Ectodermal cell (in vitro differentiated cells): ENCODE data around the gene DHRS7B.
"Not testable (repeated sequence)": the region's sequence is repeated elsewhere in the genome, so short reads cannot be mapped to it uniquely, and the experiment has no call there.

Experiments
- H3K27ac ChIP-seq: 2 replicates; pipeline ENCODE4 v1.7.0; 2013; ENCODE audit warnings: mild to moderate bottlenecking, low read depth, low read length; ENCODE audit not compliant: insufficient read depth, poor library complexity, severe bottlenecking
- H3K27me3 ChIP-seq: 2 replicates; pipeline ENCODE4 v1.7.0; 2013; ENCODE audit warnings: mild to moderate bottlenecking, low read length; ENCODE audit not compliant: insufficient read depth, control insufficient read depth, poor library complexity, severe bottlenecking
- H3K36me3 ChIP-seq: one replicate; pipeline ENCODE4 v1.7.0; 2013; ENCODE audit warnings: low read length; ENCODE audit not compliant: control insufficient read depth, insufficient read depth
- H3K4me1 ChIP-seq: one replicate; pipeline ENCODE4 v1.7.0; 2013; ENCODE audit warnings: low read length; ENCODE audit not compliant: control insufficient read depth, insufficient read depth
- H3K4me3 ChIP-seq: 2 replicates; pipeline ENCODE4 v1.7.0; 2013; ENCODE audit warnings: low read depth, low read length, control low read depth; ENCODE audit not compliant: insufficient read depth
- H3K9me3 ChIP-seq: 2 replicates; pipeline ENCODE4 v1.7.0; 2013; ENCODE audit warnings: mild to moderate bottlenecking, low read length, moderate library complexity; ENCODE audit not compliant: control insufficient read depth
- WGBS, 2 experiments: methylation state at CpG; one replicate each; pipeline ENCODE4 v1.1.7; 2013; ENCODE audit warnings: missing lambda C conversion rate in 2 of 2; 5-methylcytosine and 5-hydroxymethylcytosine counted together

Gene DHRS7B

DNA sequence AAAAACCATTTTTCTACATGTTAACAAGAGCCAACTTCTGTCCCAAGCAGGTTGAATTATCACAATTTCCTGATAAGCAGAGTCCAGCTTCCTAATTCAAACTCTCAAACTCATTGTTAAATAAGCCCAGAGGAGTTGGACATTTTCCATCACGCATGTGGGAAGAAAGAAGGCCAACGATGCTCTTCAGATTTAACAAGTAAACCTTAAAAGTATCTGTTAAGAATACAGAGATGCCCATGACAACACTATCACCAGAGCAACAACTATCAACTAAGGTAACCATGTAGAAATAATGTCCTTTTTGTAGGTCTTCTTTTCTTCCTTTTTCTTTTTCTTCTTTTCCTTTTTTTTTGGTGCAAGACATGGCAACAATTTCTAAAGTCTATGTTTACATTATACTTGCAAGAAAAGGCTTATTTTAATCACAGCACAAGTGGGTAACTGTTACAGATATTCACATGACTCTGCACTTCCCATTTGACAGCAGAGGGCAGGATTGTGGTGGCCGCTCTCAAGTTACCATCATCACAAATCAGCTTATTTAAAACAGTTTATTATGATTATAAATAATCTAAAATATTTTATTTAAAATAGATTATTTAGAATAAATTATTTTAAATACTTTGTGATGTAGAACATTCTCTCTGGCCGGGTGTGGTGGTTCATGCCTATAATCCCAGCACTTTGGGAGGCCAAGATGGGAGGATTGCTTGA is 35.7 kb upstream of the DHRS7B start:
- no peak overlapping the region for H3K4me3 ChIP-seq
- no peaks in the 10 kb centered on the region for H3K4me1 ChIP-seq
- H3K36me3 ChIP-seq, result no peaks in the 10 kb centered on the region
- WGBS, 2 experiments, result 84 to 88% methylated on average over 1 to 3 of the region's 4 CpGs
- H3K27me3 ChIP-seq, result no peaks in the 10 kb centered on the region
- H3K27ac ChIP-seq, result no peak overlapping the region
- no peaks in the 10 kb centered on the region for H3K9me3 ChIP-seq

DNA sequence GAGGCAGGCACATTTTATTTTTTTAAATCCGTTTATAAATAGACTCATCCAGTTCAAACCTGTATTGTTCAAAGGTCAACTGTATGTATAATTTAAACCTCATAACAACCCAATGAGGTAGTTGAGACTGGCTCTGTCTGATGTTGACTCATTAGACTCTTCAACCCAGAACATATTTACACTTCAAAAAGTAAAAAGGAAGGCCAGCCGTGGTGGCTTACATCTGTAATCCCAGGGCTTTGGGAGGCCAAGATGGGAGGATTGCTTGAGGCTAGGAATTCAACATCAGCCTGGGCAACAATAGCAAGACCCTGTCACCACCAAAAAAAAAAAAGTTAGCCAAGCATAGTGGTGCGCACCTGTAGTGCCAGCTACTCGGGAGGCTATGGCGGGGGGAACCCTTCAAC is 32.5 kb upstream of the DHRS7B start:
- H3K4me1 ChIP-seq, result no peaks in the 10 kb centered on the region
- H3K27me3 ChIP-seq, result no peaks in the 10 kb centered on the region
- no peak overlapping the region for H3K4me3 ChIP-seq
- H3K9me3 ChIP-seq, result no peaks in the 10 kb centered on the region
- no peak overlapping the region for H3K27ac ChIP-seq
- no peaks in the 10 kb centered on the region for H3K36me3 ChIP-seq
- WGBS, 2 experiments, result 85% methylated on average over 4 to 5 of the region's 5 CpGs

DNA sequence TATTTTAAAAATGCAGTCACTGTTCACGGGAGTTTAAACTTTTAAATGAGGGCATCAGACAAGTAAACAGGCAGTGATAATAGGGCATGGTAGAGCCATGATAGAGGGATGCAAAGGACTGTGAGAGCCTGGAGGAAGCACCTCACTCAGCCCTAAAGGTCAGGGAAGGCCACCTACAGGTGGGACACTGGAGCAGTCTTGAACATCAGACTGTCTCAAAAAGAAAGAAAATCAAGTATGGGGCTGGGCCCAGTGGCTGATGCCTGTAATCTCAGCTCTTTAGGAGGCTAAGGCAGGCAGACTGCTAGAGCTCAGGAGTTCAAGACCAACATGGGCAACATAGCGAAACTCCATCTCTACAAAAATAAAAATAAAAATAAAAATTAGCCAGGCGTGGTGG is 31.0 kb upstream of the DHRS7B start:
- Histone ChIP-seq H3K4me3 (no peak overlapping the region), H3K9me3 (no peaks in the 10 kb centered on the region), H3K4me1 (no peaks in the 10 kb centered on the region), H3K36me3 (no peaks in the 10 kb centered on the region), H3K27ac (no peak overlapping the region), H3K27me3 (no peaks in the 10 kb centered on the region)
- WGBS, 2 experiments, result 90 to 95% methylated on average over 3 of the region's 3 CpGs

DNA sequence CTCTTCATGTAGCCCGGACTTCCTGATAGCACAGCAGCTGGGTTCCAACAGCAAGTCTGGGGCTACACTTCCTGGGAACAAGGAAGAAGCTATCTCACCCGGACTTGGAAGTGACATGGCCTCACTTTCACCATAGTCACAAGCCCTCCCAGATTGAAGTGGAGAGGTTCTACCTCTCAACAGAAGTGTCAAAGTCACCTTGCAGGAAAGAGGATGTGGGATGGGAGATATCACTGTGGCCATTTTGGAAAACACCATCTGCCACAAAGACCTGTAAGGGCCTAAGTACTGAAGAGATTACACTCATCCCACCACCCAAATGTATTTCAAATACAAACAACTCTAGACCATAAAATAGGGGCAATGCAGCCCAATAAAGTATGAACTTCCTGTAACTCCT is 29.9 kb upstream of the DHRS7B start:
- Histone ChIP-seq H3K27me3 (no peaks in the 10 kb centered on the region), H3K9me3 (no peaks in the 10 kb centered on the region), H3K27ac (no peak overlapping the region), H3K36me3 (no peaks in the 10 kb centered on the region), H3K4me3 (no peak overlapping the region), H3K4me1 (no peaks in the 10 kb centered on the region)
- WGBS, 2 experiments, result 93 to 95% methylated on average over 2 of the region's 2 CpGs

DNA sequence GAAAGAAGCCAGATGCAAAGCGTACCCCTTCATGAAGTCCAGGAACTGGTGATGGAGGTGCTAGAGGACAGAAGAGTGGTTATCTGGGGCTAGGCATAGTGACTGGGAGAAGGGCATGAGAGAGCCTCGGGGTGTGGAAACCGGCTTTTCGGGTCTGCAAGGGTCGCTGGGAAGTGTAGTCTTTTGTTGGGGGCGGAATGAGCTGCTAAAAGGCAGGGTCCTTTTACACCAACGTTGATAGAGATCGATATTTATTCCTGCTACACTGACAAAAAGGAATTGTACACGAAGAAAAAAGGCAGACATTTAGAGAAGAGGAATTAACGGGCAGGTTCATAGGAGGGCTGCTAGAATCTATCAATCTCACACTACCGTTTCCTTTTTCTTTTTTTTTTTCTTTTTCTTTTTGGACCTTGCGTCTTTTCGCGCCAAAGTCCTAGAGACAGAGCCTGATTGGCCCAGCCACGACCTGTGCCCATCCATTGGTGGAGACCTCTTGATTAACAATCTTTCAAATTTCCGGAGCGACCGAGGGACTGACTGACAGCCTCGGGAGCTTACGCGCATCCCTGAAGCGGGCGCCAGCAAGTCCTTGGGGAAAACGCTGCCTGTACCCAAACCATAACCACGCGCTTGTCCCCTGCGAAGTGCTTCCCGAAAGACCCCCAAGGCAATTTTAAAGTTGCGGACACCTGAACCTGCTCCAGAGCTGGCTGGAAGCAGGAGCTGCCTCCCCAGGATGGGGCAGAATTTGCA is 27.7 kb upstream of the DHRS7B start:
- Histone ChIP-seq H3K4me3 (peak overlapping the region; percentile 90), H3K9me3 (no peaks in the 10 kb centered on the region), H3K27me3 (no peaks in the 10 kb centered on the region), H3K27ac (peak overlapping the region; percentile 98), H3K4me1 (no peaks in the 10 kb centered on the region), H3K36me3 (no peaks in the 10 kb centered on the region)
- 1% methylated on average over 29 of the region's 29 CpGs for WGBS, 2 experiments

DNA sequence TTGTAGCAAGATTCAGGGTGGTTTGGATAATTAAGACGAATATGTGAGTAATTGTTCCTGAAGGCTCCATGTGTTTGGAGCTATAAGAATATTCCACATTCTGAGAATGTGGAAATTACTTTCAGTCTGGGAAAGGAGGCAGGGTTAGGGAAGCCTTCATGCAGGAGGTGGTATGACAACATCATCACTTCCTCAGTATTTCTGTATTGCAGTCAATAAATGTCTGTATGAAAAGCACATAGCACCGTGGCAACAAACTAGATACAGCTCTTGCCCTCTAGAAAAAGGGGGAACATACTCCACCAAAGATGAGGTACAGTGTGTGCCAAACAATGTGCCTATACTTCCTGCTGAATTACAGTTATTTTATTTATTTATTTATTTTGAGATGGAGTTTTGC is 26.1 kb upstream of the DHRS7B start:
- H3K27ac ChIP-seq, result no peak overlapping the region
- no peaks in the 10 kb centered on the region for H3K9me3 ChIP-seq
- 86 to 94% methylated on average over 2 of the region's 2 CpGs for WGBS, 2 experiments
- H3K27me3 ChIP-seq, result no peaks in the 10 kb centered on the region
- H3K4me1 ChIP-seq, result no peaks in the 10 kb centered on the region
- no peaks in the 10 kb centered on the region for H3K36me3 ChIP-seq
- H3K4me3 ChIP-seq, result no peak overlapping the region

DNA sequence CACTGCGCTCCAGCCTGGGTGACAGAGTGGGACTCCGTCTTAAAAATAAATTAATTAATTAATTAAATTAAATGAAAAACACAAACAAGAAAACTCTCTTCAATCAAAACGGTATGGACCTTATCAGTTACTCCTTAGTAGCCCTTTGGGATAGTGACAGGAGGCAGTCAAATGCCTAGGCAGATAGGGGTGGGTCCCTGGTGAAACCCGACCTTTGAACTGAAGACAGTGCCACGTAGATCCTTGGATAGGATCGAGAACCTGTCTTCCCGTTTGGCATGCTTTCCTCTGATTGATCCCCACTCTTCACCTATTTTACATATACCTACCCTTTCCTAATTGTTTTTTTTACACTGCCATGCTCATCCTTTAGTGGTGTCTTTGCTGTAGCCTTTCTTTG is 22.2 kb upstream of the DHRS7B start:
- Histone ChIP-seq H3K4me1 (no peaks in the 10 kb centered on the region), H3K4me3 (no peak overlapping the region), H3K36me3 (no peaks in the 10 kb centered on the region), H3K9me3 (no peaks in the 10 kb centered on the region), H3K27me3 (no peaks in the 10 kb centered on the region), H3K27ac (no peak overlapping the region)
- WGBS, 2 experiments, result 90 to 91% methylated on average over 5 of the region's 7 CpGs

DNA sequence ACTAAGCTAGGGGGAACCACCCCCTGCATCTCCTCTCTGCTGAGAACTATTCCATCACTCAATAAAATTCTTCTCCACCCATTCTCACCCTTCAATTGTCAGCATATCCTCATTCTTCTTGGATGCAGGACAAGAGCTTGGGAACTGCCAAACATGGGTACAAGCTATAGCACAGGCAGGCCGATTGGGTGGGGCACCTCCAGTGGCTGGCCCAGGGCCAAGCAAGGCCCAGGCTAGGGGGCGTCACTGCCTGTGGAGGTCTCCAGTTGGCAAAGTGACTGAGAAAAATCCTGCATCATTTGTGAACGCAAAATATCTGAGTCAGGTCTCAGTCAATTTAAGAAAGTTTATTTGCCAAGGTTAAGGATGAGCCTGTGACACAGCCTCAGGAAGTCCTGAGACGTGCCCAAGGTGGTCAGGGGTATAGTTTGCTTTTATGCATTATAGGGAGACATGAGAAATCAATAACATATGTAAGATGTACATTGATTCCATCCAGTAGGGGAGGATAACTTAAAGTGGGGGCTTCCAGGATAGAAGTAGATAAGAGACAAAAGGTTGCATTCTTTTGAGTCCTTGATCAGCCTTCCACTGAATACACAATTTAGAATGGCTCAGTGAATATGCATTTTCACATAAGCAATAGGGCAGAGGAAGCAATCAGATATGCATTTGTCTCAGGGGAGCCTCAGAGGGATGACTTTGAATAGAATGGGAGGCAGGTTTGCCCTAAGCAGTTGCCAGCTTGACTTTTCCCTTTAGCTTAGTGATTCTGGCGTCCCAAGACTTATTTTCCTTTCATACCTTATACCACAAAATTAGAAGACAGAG is 21.5 kb upstream of the DHRS7B start:
- no peaks in the 10 kb centered on the region for H3K27me3 ChIP-seq
- H3K9me3 ChIP-seq, result no peaks in the 10 kb centered on the region
- 91% methylated on average over 5 of the region's 5 CpGs for WGBS, 2 experiments
- no peak overlapping the region for H3K27ac ChIP-seq
- no peaks in the 10 kb centered on the region for H3K36me3 ChIP-seq
- no peak overlapping the region for H3K4me3 ChIP-seq
- no peaks in the 10 kb centered on the region for H3K4me1 ChIP-seq

DNA sequence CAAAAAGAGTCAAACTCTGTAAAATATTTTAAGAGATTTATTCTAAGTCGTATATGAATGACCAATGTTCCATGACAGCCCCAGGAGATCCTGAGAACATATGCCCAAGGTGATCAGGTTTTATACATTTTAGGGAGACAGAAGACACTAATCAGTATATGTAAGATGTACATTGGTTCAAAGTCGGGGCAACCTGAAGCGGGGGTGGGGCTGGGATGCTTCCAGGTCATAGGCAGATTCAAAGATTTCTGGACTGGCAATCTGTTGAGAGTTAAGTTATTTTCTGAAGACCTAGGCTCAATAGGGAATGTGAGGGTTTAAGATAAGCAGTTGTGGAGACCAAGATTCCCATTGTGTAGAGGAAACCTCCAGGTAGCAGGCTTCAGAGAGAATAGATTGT is 20.4 kb upstream of the DHRS7B start:
- Histone ChIP-seq H3K4me1 (no peaks in the 10 kb centered on the region), H3K27me3 (no peaks in the 10 kb centered on the region), H3K9me3 (no peaks in the 10 kb centered on the region), H3K4me3 (no peak overlapping the region), H3K27ac (no peak overlapping the region), H3K36me3 (no peaks in the 10 kb centered on the region)
- WGBS, 2 experiments, result 93% methylated on average over 3 of the region's 3 CpGs

DNA sequence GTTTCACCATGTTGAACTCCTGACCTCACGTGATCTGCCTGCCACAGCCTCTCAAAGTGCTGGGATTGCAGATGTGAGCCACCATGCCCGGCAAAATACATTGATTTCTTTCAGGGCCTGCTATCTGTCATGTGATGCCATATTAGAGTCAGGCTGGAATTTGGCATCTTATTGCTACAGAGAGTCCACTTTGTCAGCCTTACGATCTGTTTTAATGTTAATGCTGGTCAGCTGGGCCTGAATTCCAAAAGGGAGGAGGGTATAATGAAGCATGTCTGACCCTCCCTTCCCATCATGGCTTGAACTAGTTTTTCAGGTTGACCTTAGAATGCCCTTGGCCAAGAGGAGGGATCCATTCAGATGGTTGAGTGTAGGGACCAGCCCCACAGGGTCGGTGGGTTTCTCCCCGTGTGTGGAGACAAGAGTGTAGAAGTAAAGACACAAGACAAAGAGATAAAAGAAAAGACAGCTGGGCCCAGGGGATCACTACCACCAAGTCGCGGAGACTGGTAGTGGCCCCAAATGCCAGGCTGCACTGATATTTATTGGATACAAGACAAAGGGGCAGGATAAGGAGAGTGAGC is 19.6 kb upstream of the DHRS7B start:
- WGBS, 2 experiments, result 90 to 92% methylated on average over 7 of the region's 7 CpGs
- not testable (repeated sequence) for H3K4me1 ChIP-seq, H3K4me3 ChIP-seq, H3K9me3 ChIP-seq, H3K27ac ChIP-seq, H3K27me3 ChIP-seq, H3K36me3 ChIP-seq
